Retinal pigment epithelial cell (primary cell): Measurements from ENCODE around the gene ISY1.

Experiments
- DNase-seq: peaks from one replicate; pipeline ENCODE4 v3.0.0-alpha.2; 2010; ENCODE audit warnings: low read depth
- H3K4me3 ChIP-seq: 2 replicates; pipeline ENCODE4 v1.5.1; 2011; ENCODE audit warnings: mild to moderate bottlenecking, low read length, control low read depth, moderate library complexity
- CTCF ChIP-seq: conservative IDR thresholded peaks from 2 replicates; pipeline ENCODE4 v1.5.1; 2011; ENCODE audit warnings: low read depth, low read length, control low read depth, inconsistent platforms

The ISY1 gene

GRCh38 chr3:129182390-129183185 is 21.7 kb upstream of the ISY1 start:
- peak overlapping the region; percentile 87 for H3K4me3 ChIP-seq
- no peak for DNase-seq
- no peak for TF ChIP-seq CTCF

GRCh38 chr3:129181819-129182218 is 21.0 kb upstream of the ISY1 start:
- H3K4me3 ChIP-seq: peak overlapping the region; percentile 87
- DNase-seq: no peak
- no peak for TF ChIP-seq CTCF

GRCh38 chr3:129180461-129180860 is 19.6 kb upstream of the ISY1 start:
- no peak for TF ChIP-seq CTCF
- no peak for DNase-seq
- no peak overlapping the region for H3K4me3 ChIP-seq

GRCh38 chr3:129176051-129176450 is 15.2 kb upstream of the ISY1 start:
- no peak for TF ChIP-seq CTCF
- DNase-seq: no peak
- no peak overlapping the region for H3K4me3 ChIP-seq

- TF ChIP-seq CTCF: no peak
- DNase-seq: no peak
- no peak overlapping the region for H3K4me3 ChIP-seq
Measured at GRCh38 chr3:129173725-129174124, 12.9 kb upstream of the ISY1 start.

GRCh38 chr3:129173206-129173605 is 12.3 kb upstream of the ISY1 start:
- no peak for DNase-seq
- no peak for TF ChIP-seq CTCF

More at GRCh38 chr3:129173206-129173605, 12.3 kb upstream of the ISY1 start:
- no peak overlapping the region for H3K4me3 ChIP-seq
